Stimulated activated CD4-positive, alpha-beta T cell treated with anti-CD3 and anti-CD28 coated beads, Interleukin-4, amount 100 ng/mL, for 48 hours (primary cell): ENCODE data around the gene TIMP2.
"Not testable (repeated sequence)": the region's sequence is repeated elsewhere in the genome, so short reads cannot be mapped to it uniquely, and the experiment has no call there.

Experiments
- DNase-seq, 2 donors: peaks; one replicate each; pipeline ENCODE4 v3.0.0-alpha.2; 2020; ENCODE audit warnings: low read depth in 2 of 2

TIMP2 gene, protein sequence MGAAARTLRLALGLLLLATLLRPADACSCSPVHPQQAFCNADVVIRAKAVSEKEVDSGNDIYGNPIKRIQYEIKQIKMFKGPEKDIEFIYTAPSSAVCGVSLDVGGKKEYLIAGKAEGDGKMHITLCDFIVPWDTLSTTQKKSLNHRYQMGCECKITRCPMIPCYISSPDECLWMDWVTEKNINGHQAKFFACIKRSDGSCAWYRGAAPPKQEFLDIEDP

DNA sequence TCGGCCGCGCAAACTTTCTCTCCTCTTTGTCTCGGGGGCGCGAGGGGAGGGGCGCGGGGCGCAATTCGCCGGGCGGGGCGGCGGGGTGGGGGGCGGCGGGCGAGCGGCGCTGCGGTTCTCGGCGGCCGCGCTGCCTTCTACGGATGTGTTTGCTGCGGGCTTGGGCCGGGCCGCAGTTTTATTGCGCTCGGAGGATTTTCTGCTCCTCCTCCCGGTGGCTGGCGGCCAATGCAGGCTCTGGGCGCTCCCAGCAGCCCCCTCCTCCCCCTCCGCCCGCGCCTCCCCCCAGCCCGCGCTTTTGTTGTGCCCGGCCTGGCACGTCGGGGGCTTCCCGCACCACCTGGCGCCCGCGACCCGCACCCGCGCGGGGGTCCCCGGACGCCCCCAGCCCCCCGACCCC is at the start of gene TIMP2:
TIMP2 (minus strand) TSS at position 154 of the 400 bp plus-strand sequence. CDS start 299 bp downstream, outside the sequence.
- peak; percentile 46 to 51 for DNase-seq

DNA sequence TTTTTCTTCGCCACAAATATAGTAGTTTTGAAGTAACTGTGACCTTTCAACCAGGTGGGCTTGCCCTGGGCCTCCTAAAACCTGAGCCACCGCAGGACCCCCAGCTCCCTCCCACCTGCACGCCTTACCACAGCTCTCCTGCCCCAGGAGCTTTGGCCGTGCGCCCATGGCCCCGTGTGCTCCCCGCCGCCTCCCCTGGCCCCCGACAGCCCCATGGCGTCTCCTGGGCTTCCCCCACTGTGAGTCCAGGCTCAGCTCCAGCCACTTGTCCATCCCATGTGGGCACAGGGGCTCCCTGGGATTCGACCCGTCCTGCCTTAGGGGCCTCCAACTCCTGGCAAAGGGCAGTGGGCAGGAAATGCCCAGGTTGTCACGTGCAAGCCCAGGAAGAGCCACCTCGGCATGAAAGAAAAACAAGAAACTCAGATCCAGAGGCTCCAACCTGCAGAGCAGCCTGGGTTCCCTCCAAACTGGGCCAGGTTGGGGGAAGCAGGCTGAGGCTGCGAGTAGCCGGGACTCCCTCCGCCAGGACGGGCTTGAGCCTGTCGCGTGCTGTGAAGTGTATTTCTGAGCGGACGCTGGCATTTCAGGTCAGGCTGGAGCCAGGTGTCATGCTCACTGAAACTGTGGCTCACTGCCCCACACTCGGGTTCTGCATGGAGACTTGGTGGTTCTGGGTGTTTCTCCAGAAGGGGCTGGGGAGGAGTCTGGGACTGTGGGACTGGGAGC is 48.8 kb upstream of the TIMP2 start:
- DNase-seq = no peak

DNA sequence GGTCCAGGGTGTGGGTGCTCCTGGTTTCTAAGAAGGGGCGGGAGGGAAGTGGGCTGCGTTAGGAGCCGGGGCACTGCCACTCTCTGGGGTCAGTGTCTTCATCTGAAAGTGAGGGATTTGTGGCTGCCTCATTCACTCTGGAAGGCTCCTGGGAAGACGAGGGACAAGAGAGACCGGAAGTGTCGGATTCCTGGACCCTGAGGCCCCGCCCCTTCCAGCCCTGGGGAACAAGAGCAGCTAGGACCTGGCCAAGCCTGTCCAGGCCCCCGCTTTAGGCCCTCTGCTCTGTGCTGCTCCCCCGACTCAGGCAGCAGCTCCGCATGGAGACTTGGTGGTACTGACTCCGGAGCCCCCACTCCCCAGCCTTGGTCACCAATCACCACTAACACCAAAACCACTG is 48.0 kb upstream of the TIMP2 start:
- no peak for DNase-seq

DNA sequence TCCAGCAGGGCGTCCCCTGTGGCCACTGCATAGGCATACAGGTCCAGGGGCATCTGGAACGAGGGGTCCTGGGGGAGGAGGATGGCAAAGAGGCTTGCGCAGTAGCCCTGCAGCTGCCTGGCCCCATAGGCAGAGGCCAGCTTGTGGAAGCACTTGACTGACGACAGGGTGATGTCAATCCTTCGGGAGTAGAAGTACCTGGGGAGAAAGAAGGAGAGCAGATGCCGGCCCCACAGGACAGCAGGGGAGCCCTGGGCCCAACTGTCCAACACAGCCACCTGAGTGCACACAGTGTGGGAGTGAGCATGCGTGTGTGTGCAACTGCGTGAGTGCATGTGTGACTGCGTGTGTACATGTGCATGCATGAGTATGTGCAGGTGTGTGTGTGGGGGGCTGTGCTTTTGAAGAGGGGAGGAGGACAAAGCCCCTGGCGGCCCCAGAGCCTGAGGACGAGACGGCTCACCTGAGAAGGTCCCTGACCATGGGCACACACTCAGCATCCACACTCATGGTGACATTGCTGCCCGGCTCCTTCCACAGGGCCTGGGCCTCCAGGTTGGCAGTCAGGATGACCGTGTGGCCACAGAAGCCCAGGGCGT is 47.4 kb upstream of the TIMP2 start:
- DNase-seq = no peak

DNA sequence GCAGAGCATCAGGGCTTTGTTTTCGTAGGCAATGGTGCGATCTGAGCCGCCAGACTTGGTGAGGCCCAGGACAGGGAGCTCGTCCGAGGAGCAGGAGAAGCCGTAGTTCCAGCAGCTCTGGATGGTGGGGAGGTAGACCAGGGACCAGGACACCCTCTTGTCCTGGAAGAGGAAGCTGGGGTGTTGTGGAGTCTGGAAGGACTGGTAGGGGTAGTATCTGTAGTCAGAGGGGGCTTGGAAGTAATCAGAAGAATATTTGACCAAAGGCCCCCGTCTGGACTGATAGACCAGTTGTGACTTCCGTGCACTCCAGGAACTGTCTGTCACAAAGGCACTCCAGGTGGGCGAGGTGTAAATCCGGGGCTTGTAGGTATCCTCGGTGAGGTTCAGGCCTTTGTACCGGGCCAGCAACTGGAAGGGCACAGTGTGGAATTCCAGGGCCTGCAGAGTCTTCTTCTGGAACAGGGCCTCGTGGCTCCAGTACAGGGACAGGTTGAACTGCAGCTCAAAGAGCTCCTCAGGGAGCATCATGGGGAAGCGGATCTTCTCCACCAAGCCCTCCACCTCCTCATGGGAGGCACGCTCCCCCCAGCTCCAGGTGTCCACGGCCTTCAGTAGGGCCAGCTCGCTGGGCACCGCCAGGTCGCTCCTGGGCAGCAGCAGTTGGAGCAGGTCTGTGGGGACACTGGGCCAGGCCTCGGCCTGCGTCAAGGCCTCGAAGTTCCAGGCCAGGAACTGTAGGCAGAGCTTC is 46.7 kb upstream of the TIMP2 start:
- DNase-seq = no peak

DNA sequence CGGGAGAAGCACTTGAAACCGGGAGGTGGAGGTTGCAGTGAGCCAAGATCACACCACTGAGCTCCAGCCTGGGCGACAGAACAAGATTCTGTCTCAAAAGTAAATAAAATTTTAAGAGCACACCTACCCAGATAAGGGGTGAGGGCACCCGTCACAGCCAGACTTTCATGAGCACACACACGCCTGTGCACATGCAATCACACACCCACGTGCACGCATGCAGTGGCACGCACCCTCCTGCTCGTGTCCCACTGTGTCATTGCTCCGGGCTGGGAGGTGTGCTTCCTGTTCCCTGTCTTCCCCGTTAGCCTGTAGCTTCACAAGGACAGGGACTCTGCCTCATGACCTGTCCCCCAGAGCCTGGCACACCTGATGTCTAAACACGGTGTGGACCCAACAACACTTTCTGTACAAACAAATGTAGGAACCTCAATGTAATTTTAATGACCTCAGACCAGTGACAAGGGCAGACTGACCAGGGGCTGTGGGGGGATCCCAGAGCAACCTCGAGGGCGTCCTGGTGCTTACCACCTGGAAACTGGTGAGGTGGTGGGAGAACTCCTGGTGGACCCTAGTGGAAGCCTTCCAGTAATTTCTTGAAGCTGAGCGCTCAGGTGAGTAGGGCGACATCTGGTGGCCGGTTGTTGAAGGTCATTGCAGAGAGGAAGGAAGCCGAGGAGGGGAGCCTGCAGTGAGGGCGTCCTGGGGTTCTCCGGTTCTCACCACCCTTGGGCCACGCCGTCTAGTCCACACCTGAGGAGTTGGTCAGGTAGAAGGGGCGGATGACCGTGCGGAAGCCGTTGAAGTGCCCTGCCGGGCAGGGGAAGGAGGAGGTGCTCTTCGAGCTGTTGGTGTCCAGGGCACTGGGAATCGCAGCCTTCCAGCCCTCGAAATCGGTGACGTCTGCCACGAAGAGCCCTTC is 45.9 kb upstream of the TIMP2 start:
- DNase-seq = peak; percentile 70 to 78

DNA sequence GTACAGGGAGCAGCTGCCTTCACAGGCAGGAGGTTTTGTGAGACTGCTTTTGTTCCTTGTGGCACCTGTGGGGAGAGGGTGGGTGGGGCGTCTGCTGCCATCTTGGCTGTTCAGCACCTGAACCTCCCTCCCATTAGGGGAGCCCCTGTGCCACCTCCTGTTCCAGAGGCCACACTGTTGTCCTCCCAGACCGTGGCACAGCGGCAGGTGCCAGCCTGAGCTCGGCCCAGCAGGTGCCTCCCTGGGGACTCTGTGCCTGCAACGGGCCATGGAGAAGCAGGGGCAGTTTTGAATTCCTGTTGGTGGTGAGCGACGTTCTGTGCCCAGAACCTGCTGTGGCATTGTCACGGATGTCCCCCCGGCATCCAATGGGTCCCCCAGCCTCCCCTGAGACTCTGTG is 44.7 kb upstream of the TIMP2 start:
- DNase-seq = no peak

DNA sequence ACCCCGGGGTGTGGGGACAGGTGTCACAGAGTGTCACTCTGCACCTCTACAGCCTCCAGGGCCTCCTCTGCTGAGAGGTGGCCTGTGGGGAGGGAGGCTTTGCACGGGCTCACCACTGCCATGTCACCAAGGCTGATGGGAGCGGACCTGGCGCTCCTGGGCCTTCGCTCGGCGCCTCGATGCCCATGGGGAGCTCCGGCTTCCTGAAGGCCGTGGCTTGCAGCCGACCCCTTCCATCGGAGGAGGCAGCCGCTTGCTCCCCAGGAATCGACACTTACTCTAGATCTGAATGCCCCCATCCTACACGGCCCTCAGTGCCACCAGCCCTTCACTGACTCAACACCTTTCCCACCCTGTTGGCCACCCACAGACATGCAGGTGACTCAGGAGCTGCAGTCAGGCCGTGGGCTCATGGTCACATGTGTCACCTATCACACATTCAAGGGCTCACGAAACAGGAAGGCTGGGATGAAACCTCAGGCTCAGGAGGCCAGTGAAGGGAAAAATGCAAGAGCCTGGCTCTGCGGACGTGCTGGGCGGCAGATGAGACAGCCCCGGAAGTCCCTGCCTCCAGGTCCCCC is 42.7 kb upstream of the TIMP2 start:
- no peak for DNase-seq

DNA sequence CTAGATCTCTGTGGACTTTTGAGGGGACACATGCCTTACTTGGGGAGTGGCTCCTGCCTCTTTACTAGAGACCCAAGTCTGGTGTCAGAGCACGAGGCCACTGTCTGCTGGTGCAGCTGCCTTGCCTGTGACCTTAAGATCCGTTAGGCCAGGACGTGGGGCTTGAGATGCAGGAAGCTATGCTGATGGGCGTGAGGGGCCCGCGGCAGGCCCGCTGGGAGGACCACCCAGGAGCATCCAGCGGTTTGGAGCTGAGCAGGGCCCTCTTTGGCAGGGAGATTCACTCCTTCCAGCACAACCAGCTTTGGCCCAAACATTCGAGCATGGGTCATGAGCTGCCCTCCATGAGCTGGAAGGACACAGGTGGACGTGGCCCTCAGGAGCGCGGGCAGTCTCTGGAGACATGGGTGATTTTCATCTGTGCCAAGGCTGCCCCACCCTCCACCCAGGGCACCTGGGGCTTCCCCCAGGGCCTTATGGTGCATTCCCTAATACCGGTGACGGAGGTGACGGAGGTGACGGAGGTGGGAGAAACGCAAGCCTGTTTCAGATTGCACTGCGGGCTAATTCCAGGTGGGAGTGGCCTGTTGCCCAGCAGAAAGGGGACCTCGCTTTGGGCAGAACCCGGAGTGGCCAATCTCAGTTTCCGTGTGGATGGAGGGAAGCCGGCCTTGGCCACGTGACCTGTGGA is 41.9 kb upstream of the TIMP2 start:
- DNase-seq = no peak

DNA sequence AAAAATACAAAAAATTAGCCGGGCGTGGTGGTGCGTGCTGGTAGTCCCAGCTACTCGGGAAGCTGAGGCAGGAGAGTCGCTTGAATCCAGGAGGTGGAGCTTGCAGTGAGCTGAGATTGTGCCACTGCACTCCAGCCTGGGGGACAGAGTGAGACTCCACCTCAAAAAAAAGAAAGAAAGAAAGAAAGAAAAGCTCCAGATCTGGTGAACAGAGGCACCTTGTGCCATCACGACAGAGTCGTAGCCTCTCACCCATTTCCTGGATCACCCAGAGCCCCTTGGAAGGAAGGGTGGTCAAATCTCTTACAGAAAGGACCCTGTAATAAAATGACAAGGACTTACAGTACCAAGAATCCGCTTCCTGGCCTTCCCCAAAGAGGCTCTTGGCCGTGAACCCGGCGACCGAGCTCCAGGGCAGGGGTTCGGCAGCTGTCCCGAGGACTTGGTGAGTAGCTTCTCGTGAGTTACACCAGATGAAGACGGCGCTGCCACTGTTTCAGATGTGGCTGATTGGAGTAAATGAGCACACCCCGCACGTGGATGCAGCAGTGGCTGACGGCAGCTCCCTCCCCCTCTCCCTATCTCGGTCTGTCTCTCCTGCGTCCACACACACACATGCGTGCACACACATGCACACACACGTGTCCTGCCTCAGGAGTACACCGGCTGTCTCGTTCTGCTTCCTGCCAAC is 41.1 kb upstream of the TIMP2 start:
- DNase-seq = no peak

DNA sequence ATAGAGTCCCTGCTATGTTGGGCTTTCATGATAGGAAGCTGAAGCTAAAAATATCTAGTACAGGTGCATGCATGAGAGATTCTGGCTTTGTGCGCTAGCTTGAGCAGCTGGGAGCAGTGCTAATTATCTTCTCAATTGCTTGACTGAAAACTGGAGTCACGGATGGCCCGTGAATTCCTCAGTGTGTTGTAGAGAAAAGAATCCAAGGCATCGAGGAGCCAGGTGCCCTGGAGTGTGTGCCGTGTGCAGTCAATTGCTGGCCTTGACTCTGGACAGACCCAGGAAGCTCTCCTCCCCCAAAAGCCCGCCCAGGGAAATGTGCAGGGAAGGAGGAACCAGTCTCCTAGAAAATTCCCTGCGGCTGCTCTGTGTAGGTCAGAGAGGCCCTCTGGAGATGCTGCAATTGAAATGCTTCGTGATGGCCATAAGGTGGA is 40.3 kb upstream of the TIMP2 start:
- DNase-seq = no peak

DNA sequence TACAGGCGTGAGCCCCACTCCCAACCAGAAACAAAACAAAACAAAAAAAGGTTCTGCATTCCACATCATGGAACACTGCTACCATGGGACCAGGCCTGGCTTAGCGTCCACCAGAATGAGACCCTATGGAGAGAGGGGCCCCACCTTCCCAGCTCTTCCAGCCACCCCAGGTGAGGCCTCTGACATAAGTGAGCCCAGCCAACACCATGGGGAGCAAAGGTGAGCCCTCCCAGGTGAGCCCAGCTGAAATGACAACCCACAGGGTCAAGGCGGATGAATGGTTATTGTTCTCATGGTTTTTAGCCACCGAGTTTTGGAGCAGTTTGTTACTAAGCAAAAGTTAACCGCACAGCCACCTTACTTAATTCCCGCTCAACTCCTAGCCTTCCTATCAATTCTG is 38.2 kb upstream of the TIMP2 start:
- no peak for DNase-seq

DNA sequence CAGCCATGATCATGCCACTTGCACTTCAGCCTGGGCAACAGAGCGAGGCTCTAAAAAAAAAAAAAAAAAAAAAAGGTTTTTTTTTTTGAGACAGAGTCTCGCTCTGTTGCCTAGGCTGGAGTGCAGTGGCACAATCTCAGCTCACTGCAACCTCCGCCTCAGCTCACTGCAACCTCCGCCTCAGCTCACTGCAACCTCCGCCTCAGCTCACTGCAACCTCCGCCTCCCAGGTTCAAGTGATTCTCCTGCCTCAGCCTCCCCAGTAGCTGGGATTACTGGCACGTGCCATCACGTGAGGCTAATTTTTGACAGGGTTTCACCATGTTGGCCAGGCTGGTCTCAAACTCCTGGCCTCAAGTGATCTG is 37.8 kb upstream of the TIMP2 start:
- DNase-seq = not testable (repeated sequence)

DNA sequence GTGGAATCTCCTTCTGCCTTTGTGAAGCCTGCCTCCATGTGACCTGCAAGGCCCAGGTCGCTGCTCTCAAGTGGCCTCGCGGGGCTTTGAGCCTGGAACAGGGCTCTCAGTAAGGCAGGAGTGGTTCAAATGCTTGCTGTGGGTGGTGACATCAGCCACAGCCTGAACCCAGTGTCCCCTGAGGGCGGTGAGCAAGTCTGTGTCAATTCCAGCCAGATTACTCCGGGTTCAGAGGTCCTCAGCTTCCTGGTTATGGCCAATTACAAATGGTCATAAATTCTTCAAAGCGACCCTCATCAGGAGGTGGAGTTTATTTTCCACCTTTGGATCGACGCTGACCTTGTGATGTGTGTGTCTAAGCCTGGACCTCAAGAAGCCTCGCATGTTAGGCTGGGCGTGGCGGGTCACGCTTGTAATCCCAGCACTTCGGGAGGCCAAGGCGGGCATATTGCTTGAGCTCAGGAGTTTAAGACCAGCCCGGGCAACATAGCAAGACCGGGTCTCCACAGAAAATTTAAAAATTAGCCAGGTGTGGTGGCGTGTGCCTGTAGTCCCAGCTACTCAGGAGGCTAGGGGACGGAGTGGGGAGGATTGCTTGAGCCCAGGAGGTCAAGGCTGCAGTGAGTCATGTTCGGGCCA is 37.3 kb upstream of the TIMP2 start:
- no peak for DNase-seq

DNA sequence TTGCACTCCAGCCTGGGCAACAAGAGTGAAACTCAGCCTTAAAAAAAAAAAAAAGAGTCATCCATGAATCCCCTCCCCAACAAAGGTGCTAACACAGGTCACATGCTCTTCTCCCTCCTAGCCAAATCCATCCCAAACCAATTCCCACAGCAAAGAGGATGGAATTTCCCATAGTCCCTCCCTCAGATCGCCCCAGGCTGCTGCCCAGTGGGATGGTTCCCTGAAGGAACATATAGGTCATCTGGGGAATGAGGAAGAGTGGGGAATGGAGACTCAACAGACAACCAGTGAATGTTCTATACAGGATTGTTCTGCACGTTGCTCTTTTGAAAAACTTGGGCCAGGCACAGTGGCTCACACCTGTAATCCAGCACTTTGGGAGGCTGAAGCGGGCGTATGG is 36.4 kb upstream of the TIMP2 start:
- no peak for DNase-seq

DNA sequence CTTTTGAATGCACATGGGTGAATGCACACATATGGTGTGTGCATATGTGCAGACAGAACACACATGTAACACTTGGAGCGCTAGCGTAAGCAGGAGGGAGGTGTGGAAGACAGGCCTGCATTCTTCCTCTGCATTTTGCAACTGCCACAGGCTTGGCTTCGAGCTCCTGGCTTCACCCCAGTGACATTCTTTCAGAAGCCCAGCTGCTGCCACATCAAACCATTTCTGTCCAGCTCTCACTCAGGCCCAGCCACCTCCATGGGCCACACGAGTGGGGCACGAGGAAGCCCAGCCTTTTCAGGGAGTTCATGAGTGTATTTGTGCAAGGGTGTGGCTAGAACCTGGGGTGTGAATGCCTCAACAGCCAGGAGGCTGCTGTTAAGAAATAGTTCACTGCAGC is 35.7 kb upstream of the TIMP2 start:
- DNase-seq = no peak

DNA sequence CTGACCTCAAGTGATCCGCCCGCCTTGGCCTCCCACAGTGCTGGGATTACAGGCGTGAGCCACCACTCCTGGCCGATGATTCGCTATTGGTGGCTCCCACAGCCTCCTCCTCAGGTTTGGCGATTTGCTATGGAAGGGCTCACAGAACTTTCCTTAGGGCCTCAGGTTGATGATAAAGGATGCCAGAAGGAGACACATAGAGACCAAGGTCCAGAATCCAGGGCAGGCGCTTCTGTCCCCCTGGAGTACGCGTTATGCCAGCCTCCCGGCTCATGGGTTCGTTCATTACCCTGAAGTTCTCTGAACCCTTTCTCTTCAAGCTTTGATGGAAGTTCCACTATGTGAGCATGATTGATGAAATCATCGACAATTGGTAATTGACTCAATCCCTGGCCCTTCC is 34.6 kb upstream of the TIMP2 start:
- DNase-seq = no peak

DNA sequence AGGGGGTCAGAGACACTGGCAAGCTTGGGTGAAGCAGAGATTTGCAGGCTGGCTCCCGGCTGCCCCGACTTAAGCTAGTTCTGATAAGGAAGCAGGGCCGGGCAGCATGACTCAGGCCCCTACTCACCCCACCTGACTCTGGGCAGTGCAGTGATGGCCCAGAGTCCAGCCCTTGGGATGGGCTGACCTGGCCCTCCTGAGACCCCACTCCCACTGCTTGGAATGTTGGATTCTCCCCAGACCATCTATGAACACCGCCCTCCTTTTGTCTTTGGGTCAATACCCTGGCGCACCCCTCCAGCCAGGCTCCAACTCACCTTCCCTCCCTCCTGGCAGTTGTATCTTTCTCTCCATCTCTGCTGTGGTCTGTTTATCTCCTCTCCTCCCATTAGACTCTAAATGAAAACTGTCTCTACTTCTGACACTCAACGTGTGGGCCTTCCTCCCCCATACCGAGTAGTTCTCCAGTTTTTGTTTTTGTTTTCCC is 33.5 kb upstream of the TIMP2 start:
- DNase-seq = no peak

DNA sequence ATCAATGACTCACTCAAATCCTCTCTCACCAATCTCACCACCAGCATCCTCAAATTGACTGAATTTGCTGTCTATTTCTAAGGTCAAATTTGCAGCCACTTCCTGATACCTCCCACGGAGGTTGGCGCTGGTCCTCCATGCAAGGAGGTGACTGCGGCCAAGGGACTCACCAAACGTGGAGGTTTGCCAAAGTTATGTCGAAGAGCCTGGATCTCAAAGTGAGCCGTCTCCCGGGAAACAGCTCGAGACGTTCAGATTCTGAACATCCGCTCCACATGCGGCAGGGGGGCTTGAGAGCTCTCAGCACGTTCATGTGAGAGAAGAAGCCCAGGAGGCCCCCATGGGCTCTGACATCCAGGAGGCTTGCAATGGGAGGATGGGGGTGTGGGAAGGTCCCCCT is 31.9 kb upstream of the TIMP2 start:
- no peak for DNase-seq
